Gastrocnemius medialis (tissue), 4 donors: ENCODE measurements around the gene RIBC2. TPM values are rescaled to one million over a fixed set of nuclear protein-coding genes. Genes with fewer than 3 reads are reported as not detected.

Experiments
- ATAC-seq, 2 donors: fragments of 150-250 bp; one replicate each; pipeline ENCODE4 v1.9.1; 2016
- DNase-seq, 2 donors: peaks; one replicate each; pipeline ENCODE4 v3.0.0-alpha.2; 2019
- H3K27ac ChIP-seq, 4 donors: fragments of 200-600 bp; sonication (generic); 1 replicate in 1 of 4; 2 replicates in 3 of 4; pipeline ENCODE4 v1.5.1; 2016 to 2018; ENCODE audit warnings: mild to moderate bottlenecking in 2 of 4, moderate library complexity in 1 of 4
- H3K27me3 ChIP-seq, 3 donors: fragments of 200-600 bp; sonication (generic) in 2 of 3; 1 replicate in 1 of 3; 2 replicates in 2 of 3; pipeline versions ENCODE4 v1.5.1 to v1.6.0; 2016 to 2019; ENCODE audit warnings: mild to moderate bottlenecking in 1 of 3, moderate library complexity in 1 of 3
- H3K36me3 ChIP-seq, 2 donors: fragments of 200-600 bp; sonication (generic) in 1 of 2; one replicate each; pipeline ENCODE4 v1.5.1; 2017 to 2018
- H3K4me1 ChIP-seq, 2 donors: fragments of 200-600 bp; sonication (generic) in 1 of 2; one replicate each; pipeline ENCODE4 v1.5.1; 2016 to 2017; ENCODE audit warnings: mild to moderate bottlenecking in 2 of 2
- H3K4me3 ChIP-seq, 4 donors: fragments of 200-600 bp; sonication (generic) in 3 of 4; 1 replicate in 1 of 4; 2 replicates in 3 of 4; pipeline ENCODE4 v1.5.1; 2016 to 2019; ENCODE audit warnings: mild to moderate bottlenecking in 2 of 4
- H3K9me3 ChIP-seq, 3 donors: fragments of 200-600 bp; sonication (generic) in 2 of 3; 1 replicate in 1 of 3; 2 replicates in 2 of 3; pipeline ENCODE4 v1.5.1; 2016 to 2019
- POLR2A ChIP-seq, 2 donors: fragments of 450-650 bp; IDR thresholded peaks; one replicate each; pipeline ENCODE4 v1.6.1; 2017; ENCODE audit warnings: antibody characterized with exemption in 2 of 2, mild to moderate bottlenecking in 2 of 2, moderate library complexity in 2 of 2
- in situ Hi-C, 4 donors: fragments of 200-750 bp; cut with MboI; loops; one replicate each; pipeline versions ENCODE4 v1.15.0 to v1.8.0; 2017; ENCODE audit warnings: low sequenced_read_pairs in 4 of 4
- intact Hi-C: fragments of 100-400 bp; cut with DNase I; formaldehyde crosslinking; loops from one replicate; pipeline ENCODE4 v1.15.1; 2023; ENCODE audit warnings: low total_unique reads
- total RNA-seq, 4 donors: library from RNA; depleted of rRNA; stranded (reverse); fragments of >200 nt; gene quantifications; one replicate each; pipeline versions ENCODE4 v1.1.0 to v1.2.3, GENCODE V29; 2016
- TF ChIP-seq, protein P1 (sequence below), 5 experiments: fragments of 450-650 bp in 3 of 5; fragments of 200-600 bp in 2 of 5; sonication (generic) in 2 of 5; IDR thresholded peaks in 4 of 5; conservative IDR thresholded peaks in 1 of 5; 1 replicate in 4 of 5; 2 replicates in 1 of 5; pipeline ENCODE4 v1.5.1; 2016 to 2019; ENCODE audit warnings: antibody characterized with exemption in 5 of 5, mild to moderate bottlenecking in 3 of 5, moderate library complexity in 3 of 5

Gene RIBC2
- total RNA-seq, 4 donors from 2014 or later: not detected

DNA sequence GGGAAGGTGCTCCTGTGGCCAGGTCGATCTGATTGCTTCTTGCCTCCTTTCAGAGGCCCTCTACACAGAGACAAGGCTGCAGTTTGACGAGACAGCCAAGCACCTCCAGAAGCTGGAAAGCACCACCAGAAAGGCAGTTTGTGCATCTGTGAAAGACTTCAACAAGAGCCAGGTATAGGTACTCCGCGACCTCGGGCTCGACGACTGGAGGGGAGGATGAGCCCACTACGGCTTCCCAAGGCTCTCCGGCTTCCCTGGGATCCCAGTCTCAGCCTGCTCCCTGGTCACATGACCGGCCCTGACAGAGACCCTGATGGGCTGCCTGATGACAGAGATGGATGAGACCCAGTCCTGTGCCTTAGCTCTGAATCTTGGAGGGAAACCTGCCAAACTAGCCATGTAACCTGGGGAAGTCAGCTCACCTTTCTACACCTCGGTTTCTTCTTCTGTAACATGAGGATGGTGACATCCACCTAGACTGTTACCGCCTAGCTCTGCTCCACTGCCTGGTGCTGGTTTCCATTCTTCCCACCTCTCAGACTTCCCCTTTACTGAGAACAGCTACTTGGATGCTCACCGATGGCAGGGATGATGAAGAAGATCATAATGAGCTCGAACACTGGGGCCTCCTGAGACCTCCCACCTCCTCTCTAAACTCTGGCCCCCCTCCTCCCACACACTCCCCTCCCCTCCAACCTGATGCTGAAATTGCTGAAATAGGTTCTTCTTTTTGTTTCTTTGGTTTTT is 8.9 kb downstream of the RIBC2 start:
- H3K4me3 ChIP-seq: no peak overlapping the region
- H3K36me3 ChIP-seq: no peaks in the 10 kb centered on the region
- no peak for DNase-seq
- ATAC-seq: no peak
- in situ Hi-C loops (no loop called here), intact Hi-C loops (no loop called here)
- H3K27ac ChIP-seq: no peak overlapping the region
- no peaks in the 10 kb centered on the region for H3K4me1 ChIP-seq
- H3K27me3 ChIP-seq: no peaks in the 10 kb centered on the region
- no peaks in the 10 kb centered on the region for H3K9me3 ChIP-seq
- TF ChIP-seq, protein P1, sequence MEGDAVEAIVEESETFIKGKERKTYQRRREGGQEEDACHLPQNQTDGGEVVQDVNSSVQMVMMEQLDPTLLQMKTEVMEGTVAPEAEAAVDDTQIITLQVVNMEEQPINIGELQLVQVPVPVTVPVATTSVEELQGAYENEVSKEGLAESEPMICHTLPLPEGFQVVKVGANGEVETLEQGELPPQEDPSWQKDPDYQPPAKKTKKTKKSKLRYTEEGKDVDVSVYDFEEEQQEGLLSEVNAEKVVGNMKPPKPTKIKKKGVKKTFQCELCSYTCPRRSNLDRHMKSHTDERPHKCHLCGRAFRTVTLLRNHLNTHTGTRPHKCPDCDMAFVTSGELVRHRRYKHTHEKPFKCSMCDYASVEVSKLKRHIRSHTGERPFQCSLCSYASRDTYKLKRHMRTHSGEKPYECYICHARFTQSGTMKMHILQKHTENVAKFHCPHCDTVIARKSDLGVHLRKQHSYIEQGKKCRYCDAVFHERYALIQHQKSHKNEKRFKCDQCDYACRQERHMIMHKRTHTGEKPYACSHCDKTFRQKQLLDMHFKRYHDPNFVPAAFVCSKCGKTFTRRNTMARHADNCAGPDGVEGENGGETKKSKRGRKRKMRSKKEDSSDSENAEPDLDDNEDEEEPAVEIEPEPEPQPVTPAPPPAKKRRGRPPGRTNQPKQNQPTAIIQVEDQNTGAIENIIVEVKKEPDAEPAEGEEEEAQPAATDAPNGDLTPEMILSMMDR (IDR thresholded peaks at IDR 0.05 in 4 of 5, conservative IDR thresholded peaks at IDR 0.05 in 1 of 5): no peak

DNA sequence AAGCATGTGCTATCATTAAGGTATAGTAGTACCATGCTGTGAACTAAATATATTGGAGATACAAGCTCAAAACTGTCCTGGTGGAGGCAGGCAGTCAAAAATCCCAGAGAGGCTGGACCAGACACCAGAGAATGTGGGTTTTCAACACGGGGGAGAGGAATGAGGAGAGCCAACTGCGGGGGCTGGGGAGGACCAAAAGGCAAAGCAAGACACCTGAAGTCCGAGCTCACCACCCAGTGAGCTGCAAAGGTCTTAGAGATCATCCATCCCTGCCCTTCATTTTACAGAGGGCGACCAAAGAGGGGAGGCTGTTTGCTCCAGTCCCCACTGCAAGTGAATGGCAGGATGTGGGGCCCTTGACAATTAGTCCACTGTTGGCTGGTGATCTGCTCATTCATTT is 10.0 kb downstream of the RIBC2 start:
- no peaks in the 10 kb centered on the region for H3K4me1 ChIP-seq
- H3K9me3 ChIP-seq: no peaks in the 10 kb centered on the region
- no peak overlapping the region for H3K27ac ChIP-seq
- H3K27me3 ChIP-seq: no peaks in the 10 kb centered on the region
- intact Hi-C loops (no loop called here), in situ Hi-C loops (no loop called here)
- H3K4me3 ChIP-seq: no peak overlapping the region
- TF ChIP-seq, protein P1 (IDR thresholded peaks at IDR 0.05 in 4 of 5, conservative IDR thresholded peaks at IDR 0.05 in 1 of 5): no peak
- TF ChIP-seq POLR2A (IDR thresholded peaks at IDR 0.05): no peak
- no peaks in the 10 kb centered on the region for H3K36me3 ChIP-seq
- ATAC-seq (no peak), DNase-seq (no peak)

DNA sequence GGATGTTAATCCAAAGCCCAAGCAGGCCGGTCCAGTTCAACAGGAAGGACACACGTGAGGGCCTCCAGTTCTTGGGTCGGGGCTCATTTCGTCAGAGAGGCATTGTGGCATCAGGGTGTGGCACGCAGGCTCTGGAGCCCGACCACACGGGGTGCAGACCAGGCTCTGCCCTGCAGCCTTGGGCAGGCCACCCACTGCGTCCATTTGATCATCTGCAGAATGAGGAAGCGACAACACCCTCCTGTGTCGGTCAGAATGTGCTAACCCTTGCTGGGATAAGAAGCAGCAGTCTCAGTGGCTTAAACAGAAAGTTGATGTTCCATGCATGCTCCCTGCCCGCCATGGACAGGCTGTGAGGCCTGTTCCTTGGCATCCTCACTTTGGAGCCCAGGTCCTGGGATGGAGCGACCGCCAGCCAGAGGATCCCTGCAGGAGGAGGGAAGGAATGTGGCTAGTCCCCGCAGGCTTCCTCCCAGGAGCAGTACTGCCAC is 10.8 kb downstream of the RIBC2 start:
- Histone ChIP-seq H3K9me3 (no peaks in the 10 kb centered on the region), H3K4me3 (no peak overlapping the region), H3K27me3 (no peaks in the 10 kb centered on the region), H3K36me3 (no peaks in the 10 kb centered on the region), H3K27ac (no peak overlapping the region), H3K4me1 (no peaks in the 10 kb centered on the region)
- TF ChIP-seq, protein P1 (IDR thresholded peaks at IDR 0.05 in 4 of 5, conservative IDR thresholded peaks at IDR 0.05 in 1 of 5): no peak
- TF ChIP-seq POLR2A (IDR thresholded peaks at IDR 0.05): no peak
- ATAC-seq (no peak), DNase-seq (peak; percentile 20 to 33)
- in situ Hi-C loops: no loop called here
- intact Hi-C loops: no loop called here

DNA sequence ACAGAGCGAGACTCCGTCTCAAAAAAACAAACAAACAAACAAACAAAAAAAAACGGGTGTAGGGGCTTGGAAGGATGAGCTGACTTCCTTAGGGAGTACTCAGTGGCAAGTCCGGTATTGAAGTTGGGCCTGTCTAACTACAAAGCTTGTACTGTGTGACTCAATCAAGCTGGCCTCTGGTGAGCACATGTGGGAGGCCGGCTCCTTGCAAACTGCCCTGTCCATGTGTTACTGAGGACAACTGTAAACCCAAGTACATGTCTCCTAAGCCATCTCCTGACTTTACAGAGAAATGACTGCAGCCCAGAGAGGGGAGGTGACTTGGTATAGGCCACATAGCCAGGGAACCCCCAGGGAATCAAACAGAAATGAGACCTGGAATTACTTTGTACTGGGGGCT is 11.6 kb downstream of the RIBC2 start:
- no peak overlapping the region for H3K4me3 ChIP-seq
- in situ Hi-C loops: no loop called here
- no peaks in the 10 kb centered on the region for H3K9me3 ChIP-seq
- no peaks in the 10 kb centered on the region for H3K27me3 ChIP-seq
- no peaks in the 10 kb centered on the region for H3K36me3 ChIP-seq
- TF ChIP-seq POLR2A (IDR thresholded peaks at IDR 0.05): no peak
- TF ChIP-seq, protein P1 (IDR thresholded peaks at IDR 0.05 in 4 of 5, conservative IDR thresholded peaks at IDR 0.05 in 1 of 5): no peak
- intact Hi-C loops: no loop called here
- H3K4me1 ChIP-seq: no peaks in the 10 kb centered on the region
- H3K27ac ChIP-seq: no peak overlapping the region
- ATAC-seq (no peak), DNase-seq (no peak)
